GM18873 (cell line): Measurements from ENCODE around the gene HPRT1.

ENCODE experiments used
- ATAC-seq: cut with Tn5 transposase; IDR thresholded peaks from one replicate; pipeline ENCODE4 v1.9.1; 2021; ENCODE audit warnings: mild to moderate bottlenecking, moderate library complexity, moderate number of reproducible peaks; ENCODE audit not compliant: unreplicated experiment, low FRiP score

HPRT1 gene

DNA sequence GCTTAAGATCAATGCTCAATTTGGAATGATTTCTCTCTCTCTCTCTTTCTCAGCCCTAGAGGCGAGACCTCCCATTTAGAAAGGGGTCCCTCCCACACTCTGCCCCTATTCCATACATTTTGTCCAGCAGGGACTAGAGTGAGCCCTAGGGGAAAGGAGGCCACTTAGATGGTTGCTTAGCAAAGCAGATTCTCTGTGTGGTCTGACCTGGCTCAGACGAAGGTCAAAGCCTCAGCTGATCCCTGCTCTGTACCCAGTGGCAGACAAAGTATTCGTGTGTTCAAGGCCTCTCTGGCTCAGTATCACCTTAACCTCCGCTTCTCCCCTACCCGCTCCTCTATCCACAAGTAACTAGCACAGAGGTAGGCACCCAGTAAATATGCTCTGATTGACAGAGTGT lies 78.4 kb downstream of the HPRT1 start:
- no peak for ATAC-seq

GRCh38 chrX:134541906-134542305 lies 81.9 kb downstream of the HPRT1 start:
- no peak for ATAC-seq

GRCh38 chrX:134542485-134542884 lies 82.5 kb downstream of the HPRT1 start:
- no peak for ATAC-seq

- ATAC-seq = no peak
Measured at GRCh38 chrX:134543288-134543687, 83.3 kb downstream of the HPRT1 start.

- ATAC-seq = no peak
Measured at GRCh38 chrX:134544135-134544512, 84.2 kb downstream of the HPRT1 start.

DNA sequence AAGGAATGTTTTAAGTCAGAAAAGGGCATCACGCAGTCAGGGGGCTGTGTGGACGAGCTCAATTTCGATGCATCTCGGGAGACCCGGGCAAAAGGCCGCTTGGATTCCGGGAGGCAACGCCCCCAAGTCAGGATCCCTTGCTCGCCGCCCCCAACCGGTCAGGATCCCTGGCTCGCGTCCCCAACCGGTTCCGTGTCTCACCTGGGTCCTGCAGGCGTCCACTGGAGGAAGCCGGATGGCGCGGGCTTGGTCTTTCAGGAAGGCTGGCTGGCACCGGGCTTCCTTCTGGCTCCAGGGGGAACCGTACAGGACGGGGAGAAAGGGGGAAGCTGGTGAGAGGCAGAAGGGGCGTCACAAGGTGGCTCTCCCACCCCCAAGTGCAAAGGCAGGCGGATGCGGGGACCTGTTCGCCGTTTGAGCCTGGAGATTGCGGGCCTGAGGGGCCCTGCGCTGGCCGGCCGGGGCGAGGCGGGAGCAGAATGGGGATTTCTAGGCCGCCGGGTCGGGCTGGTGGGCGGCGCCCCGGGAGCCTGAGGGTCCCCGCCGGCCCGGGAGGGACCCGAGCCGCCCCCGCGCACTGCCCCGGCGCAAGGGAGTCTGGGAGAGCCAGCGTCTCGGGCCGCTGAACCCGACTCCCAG lies 84.7 kb downstream of the HPRT1 start:
- no peak for ATAC-seq

- ATAC-seq = no peak
Measured at GRCh38 chrX:134545510-134545909, 85.5 kb downstream of the HPRT1 start.

DNA sequence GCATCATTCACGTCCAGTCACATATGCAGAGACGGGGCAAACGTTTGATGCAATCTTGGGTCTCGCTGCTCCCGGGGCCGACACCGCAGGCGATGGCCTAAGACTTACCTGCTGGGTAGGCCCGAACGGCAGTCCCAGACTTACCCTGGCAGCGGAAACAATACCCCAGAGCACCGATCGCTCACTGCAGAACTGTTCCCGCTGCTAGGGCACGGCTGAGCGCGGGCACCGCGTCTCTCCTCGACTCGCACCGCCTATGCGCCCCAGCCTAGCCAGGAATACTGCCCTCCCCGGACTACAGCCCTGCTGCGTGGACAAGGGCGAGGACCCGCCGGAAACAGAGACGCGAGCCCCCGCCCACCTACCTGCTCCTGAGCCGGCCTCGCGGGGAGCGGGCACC lies 86.2 kb downstream of the HPRT1 start:
- no peak for ATAC-seq

GRCh38 chrX:134547047-134547679 lies 87.2 kb downstream of the HPRT1 start:
- ATAC-seq = no peak

DNA sequence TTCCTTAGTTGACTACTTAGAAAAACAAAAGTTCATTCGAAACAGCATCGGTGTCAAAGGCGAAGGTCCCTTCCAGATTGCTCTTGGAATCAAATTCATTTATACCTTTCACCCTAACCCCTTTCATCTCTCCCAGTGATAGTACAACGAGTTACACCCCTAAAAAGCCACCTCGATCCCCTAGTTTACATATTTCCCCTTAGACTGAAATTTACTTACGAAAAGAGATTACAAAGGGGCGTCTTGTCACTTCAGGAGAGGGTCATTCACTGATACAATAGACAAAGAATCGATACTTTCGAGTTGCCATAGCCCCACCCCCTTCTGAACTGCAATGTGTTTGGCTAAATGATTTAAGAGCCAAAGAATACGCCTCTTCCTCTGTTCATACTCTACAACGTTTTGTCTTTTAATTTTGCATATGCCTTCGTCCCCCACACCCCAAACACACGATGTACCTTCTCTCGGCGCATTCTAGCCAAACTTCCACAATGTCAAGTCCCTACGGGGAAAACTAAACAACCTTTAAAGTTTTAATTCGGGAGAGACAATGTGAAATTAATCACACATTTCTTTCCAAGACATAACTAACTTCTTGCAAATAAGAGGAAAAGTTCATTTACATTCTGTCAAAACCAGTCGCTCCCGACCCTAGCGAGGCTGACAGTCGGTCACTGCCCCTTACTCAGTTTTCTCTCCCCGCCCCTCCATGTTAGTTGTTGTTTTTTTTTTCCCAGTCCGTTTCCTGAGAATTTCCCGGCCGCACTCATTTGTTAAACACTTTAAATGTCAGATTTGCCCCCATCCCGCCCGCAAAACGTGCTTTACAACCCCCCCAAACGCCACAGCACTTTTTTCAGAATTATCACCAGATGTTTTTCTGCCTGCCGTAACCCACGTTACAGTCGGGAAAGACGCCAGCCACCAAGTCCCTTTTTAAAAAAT lies 88.6 kb downstream of the HPRT1 start:
- no peak for ATAC-seq
